WTC11 (cell line): ENCODE measurements around the gene KLK14. TPM values are rescaled to one million over a fixed set of nuclear protein-coding genes. Genes with fewer than 3 reads are reported as not detected.

Experiments used
- ATAC-seq: fragments of 200-7000 bp; cut with Tn5 transposase; 2 replicates; pipeline ENCODE4 v1.10.0; 2021; ENCODE audit warnings: mild to moderate bottlenecking, moderate library complexity
- CTCF ChIA-PET: fragments of 300-600 bp; sonication (Branson Sonifier 250); formaldehyde crosslinking; loops from one replicate; lab custom pipeline; 2021; ENCODE audit warnings: antibody characterized with exemption; lab: Charles Lee
- POLR2A ChIA-PET: fragments of 350-600 bp; sonication (Branson Sonifier 250); formaldehyde crosslinking; loops from one replicate; lab custom pipeline; 2021; ENCODE audit warnings: antibody characterized with exemption; lab: Charles Lee
- DNase-seq: peaks from one replicate; pipeline ENCODE4 v3.0.0; 2021; ENCODE audit warnings: low spot score
- H3K27ac Mint-ChIP-seq: 2 replicates; pipeline ENCODE4 v1.8.0; 2021; ENCODE audit warnings: mixed read lengths
- H3K27me3 Mint-ChIP-seq: 2 replicates; pipeline ENCODE4 v1.8.0; 2021; ENCODE audit warnings: low read depth, mild to moderate bottlenecking, moderate library complexity, mixed read lengths
- H3K36me3 Mint-ChIP-seq: 2 replicates; pipeline ENCODE4 v1.8.0; 2021; ENCODE audit warnings: mixed read lengths
- H3K4me1 Mint-ChIP-seq: 2 replicates; pipeline ENCODE4 v1.8.0; 2022; ENCODE audit warnings: mixed read lengths
- H3K4me3 Mint-ChIP-seq: 2 replicates; pipeline ENCODE4 v1.8.0; 2021; ENCODE audit warnings: mild to moderate bottlenecking, moderate library complexity, mixed read lengths
- H3K9me3 Mint-ChIP-seq: 2 replicates; pipeline ENCODE4 v1.8.0; 2021; ENCODE audit warnings: mixed read lengths
- ATF2 ChIP-seq: sonication (generic); formaldehyde crosslinking; IDR thresholded peaks from 2 replicates; pipeline ENCODE4 v1.8.1; 2022; ENCODE audit warnings: low read depth, missing genetic modification reagents, borderline replicate concordance
- ATF6 ChIP-seq: sonication (generic); formaldehyde crosslinking; IDR thresholded peaks from 2 replicates; pipeline ENCODE4 v1.8.1; 2023; ENCODE audit warnings: mild to moderate bottlenecking, missing genetic modification reagents
- E2F4 ChIP-seq: sonication (generic); formaldehyde crosslinking; IDR thresholded peaks from 2 replicates; pipeline ENCODE4 v1.8.1; 2022; ENCODE audit warnings: low read depth, mild to moderate bottlenecking, moderate library complexity, missing genetic modification reagents, borderline replicate concordance
- FOXP1 ChIP-seq: sonication (generic); formaldehyde crosslinking; IDR thresholded peaks from 2 replicates; pipeline ENCODE4 v1.8.0; 2022; ENCODE audit warnings: missing genetic modification reagents, mild to moderate bottlenecking, moderate library complexity, borderline replicate concordance
- GABPB1 ChIP-seq: sonication (generic); formaldehyde crosslinking; IDR thresholded peaks from 2 replicates; pipeline ENCODE4 v1.8.1; 2023; ENCODE audit warnings: mild to moderate bottlenecking, missing genetic modification reagents
- GRHL2 ChIP-seq: fragments of 250-450 bp; sonication (Bioruptor Pico); IDR thresholded peaks from 2 replicates; pipeline ENCODE4 v1.8.0; 2022; ENCODE audit warnings: mild to moderate bottlenecking, moderate library complexity; ENCODE audit not compliant: insufficient replicate concordance, severe bottlenecking
- NR2C2 ChIP-seq: sonication (generic); formaldehyde crosslinking; IDR thresholded peaks from 2 replicates; pipeline ENCODE4 v1.8.0; 2022; ENCODE audit warnings: mild to moderate bottlenecking, missing genetic modification reagents
- RELA ChIP-seq: sonication (generic); formaldehyde crosslinking; IDR thresholded peaks from 2 replicates; pipeline ENCODE4 v1.8.1; 2022; ENCODE audit warnings: missing genetic modification reagents, mild to moderate bottlenecking, borderline replicate concordance
- SMAD3 ChIP-seq: sonication (generic); formaldehyde crosslinking; IDR thresholded peaks from 2 replicates; pipeline ENCODE4 v1.8.0; 2022; ENCODE audit warnings: missing genetic modification reagents, mild to moderate bottlenecking, borderline replicate concordance
- SOX15 ChIP-seq: fragments of 250-450 bp; sonication (Bioruptor Pico); IDR thresholded peaks from 2 replicates; pipeline ENCODE4 v1.9.0; 2021; ENCODE audit warnings: mild to moderate bottlenecking
- TEAD1 ChIP-seq: sonication (generic); formaldehyde crosslinking; IDR thresholded peaks from 2 replicates; pipeline ENCODE4 v1.8.0; 2022; ENCODE audit warnings: mild to moderate bottlenecking, missing genetic modification reagents
- ZBTB21 ChIP-seq: sonication (generic); formaldehyde crosslinking; IDR thresholded peaks from 2 replicates; pipeline ENCODE4 v1.8.1; 2023; ENCODE audit warnings: mild to moderate bottlenecking, missing genetic modification reagents, borderline replicate concordance
- ZNF138 ChIP-seq: sonication (generic); formaldehyde crosslinking; conservative IDR thresholded peaks from 2 replicates; pipeline ENCODE4 v1.8.1; 2022; ENCODE audit warnings: mild to moderate bottlenecking, moderate library complexity, missing genetic modification reagents
- ZNF232 ChIP-seq: sonication (generic); formaldehyde crosslinking; IDR thresholded peaks from 2 replicates; pipeline ENCODE4 v1.8.0; 2022; ENCODE audit warnings: mild to moderate bottlenecking, missing genetic modification reagents
- ZNF317 ChIP-seq: sonication (generic); formaldehyde crosslinking; IDR thresholded peaks from 2 replicates; pipeline ENCODE4 v1.8.1; 2023; ENCODE audit warnings: low read depth, mild to moderate bottlenecking, moderate library complexity, missing genetic modification reagents, borderline replicate concordance
- ZNF396 ChIP-seq: fragments of 250-450 bp; sonication (Bioruptor Pico); IDR thresholded peaks from 2 replicates; pipeline ENCODE4 v1.8.0; 2021; ENCODE audit warnings: mild to moderate bottlenecking, moderate library complexity, borderline replicate concordance
- ZNF416 ChIP-seq: fragments of 250-450 bp; sonication (Bioruptor Pico); IDR thresholded peaks from 2 replicates; pipeline ENCODE4 v1.9.0; 2021; ENCODE audit warnings: mild to moderate bottlenecking, inconsistent platforms
- total RNA-seq: library from RNA; stranded (reverse); gene quantifications from 3 replicates; pipeline ENCODE4 v1.2.3, GENCODE V29; 2021
- TF ChIP-seq, protein P1 (sequence below): fragments of 250-450 bp; sonication (Bioruptor Pico); IDR thresholded peaks from 2 replicates; pipeline ENCODE4 v1.9.0; 2021; ENCODE audit warnings: mild to moderate bottlenecking, borderline replicate concordance
- TF ChIP-seq, protein P2 (sequence below): sonication (generic); formaldehyde crosslinking; IDR thresholded peaks from 2 replicates; pipeline ENCODE4 v1.8.1; 2023; ENCODE audit warnings: mild to moderate bottlenecking, moderate library complexity, missing genetic modification reagents

The KLK14 gene
- total RNA-seq, 1 experiment from 2014 or later: 1.1 TPM

- TF ChIP-seq ZNF232 (CRISPR knock-in tag) (no peak), GRHL2 (CRISPR knock-in tag) (no peak)
Measured at GRCh38 chr19:51040151-51040550, 42.5 kb downstream of the KLK14 start (continued).

DNA sequence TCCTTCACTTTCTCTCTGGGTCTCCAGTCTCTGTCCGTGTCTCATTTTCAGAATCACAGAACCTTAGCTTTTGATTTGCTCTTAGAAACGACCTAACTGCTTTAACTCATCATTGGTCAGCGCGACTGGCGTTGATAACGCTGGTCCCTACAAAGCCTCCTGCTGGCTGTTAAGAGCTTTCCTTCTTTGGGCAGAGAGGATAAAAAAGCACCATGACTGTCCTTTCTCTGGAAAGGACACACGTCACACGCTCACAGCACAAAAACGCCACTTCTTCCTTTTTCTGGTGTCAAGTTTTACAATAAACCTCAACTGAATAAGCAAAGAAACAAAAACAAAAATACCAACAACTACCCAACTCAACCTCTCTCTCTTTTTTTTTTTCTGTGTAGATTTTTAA lies 46.2 kb downstream of the KLK14 start:
- Mint-ChIP-seq H3K27me3 (peaks cover 6% of the 10 kb centered on the region), H3K9me3 (no peaks in the 10 kb centered on the region), H3K27ac (peak overlapping the region; percentile 60; the same call in 1 of the 2 replicates), H3K4me3 (no peak overlapping the region), H3K36me3 (no peaks in the 10 kb centered on the region), H3K4me1 (peaks cover 21% of the 10 kb centered on the region)
- ChIA-PET CTCF (interaction anchor here (0.7 to 1.5 kb wide), 7 partner anchors 9 to 404 kb away, joined by 3 to 9 read pairs (median 5); no protein-coding TSS in a partner anchor), POLR2A (no interaction called here)
- ATAC-seq (peak; percentile 50), DNase-seq (no peak)
- no peak for TF ChIP-seq GRHL2 (CRISPR knock-in tag)
- TF ChIP-seq, protein P1, sequence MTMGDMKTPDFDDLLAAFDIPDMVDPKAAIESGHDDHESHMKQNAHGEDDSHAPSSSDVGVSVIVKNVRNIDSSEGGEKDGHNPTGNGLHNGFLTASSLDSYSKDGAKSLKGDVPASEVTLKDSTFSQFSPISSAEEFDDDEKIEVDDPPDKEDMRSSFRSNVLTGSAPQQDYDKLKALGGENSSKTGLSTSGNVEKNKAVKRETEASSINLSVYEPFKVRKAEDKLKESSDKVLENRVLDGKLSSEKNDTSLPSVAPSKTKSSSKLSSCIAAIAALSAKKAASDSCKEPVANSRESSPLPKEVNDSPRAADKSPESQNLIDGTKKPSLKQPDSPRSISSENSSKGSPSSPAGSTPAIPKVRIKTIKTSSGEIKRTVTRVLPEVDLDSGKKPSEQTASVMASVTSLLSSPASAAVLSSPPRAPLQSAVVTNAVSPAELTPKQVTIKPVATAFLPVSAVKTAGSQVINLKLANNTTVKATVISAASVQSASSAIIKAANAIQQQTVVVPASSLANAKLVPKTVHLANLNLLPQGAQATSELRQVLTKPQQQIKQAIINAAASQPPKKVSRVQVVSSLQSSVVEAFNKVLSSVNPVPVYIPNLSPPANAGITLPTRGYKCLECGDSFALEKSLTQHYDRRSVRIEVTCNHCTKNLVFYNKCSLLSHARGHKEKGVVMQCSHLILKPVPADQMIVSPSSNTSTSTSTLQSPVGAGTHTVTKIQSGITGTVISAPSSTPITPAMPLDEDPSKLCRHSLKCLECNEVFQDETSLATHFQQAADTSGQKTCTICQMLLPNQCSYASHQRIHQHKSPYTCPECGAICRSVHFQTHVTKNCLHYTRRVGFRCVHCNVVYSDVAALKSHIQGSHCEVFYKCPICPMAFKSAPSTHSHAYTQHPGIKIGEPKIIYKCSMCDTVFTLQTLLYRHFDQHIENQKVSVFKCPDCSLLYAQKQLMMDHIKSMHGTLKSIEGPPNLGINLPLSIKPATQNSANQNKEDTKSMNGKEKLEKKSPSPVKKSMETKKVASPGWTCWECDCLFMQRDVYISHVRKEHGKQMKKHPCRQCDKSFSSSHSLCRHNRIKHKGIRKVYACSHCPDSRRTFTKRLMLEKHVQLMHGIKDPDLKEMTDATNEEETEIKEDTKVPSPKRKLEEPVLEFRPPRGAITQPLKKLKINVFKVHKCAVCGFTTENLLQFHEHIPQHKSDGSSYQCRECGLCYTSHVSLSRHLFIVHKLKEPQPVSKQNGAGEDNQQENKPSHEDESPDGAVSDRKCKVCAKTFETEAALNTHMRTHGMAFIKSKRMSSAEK (CRISPR knock-in tag): no peak
- no peak for TF ChIP-seq GABPB1 (CRISPR knock-in tag)

GRCh38 chr19:51034704-51035103 lies 48.0 kb downstream of the KLK14 start, which contains the start of gene KLK12:
KLK12 (minus strand) TSS chr19:51035002; CDS start chr19:51034621, 381 bp downstream.
- ATAC-seq: no peak
- ChIA-PET CTCF (interaction anchor here (1.1 to 1.2 kb wide), 2 partner anchors 13 to 59 kb away, joined by 7 to 12 read pairs; no protein-coding TSS in a partner anchor), POLR2A (interaction anchor here (0.6 to 0.7 kb wide), 2 partner anchors 11 to 16 kb away, joined by 3 read pairs; no protein-coding TSS in a partner anchor)
- Mint-ChIP-seq H3K27me3 (peaks cover 6% of the 10 kb centered on the region), H3K36me3 (no peaks in the 10 kb centered on the region), H3K27ac (no peak within 1 kb of the TSS), H3K4me3 (no peak within 1 kb of the TSS), H3K4me1 (peaks cover 27% of the 10 kb centered on the region), H3K9me3 (peaks cover 2% of the 10 kb centered on the region)
- DNase-seq: no peak
- TF ChIP-seq NR2C2 (CRISPR knock-in tag) (no peak), RELA (no peak), FOXP1 (CRISPR knock-in tag) (no peak), E2F4 (CRISPR knock-in tag) (no peak), ATF6 (CRISPR knock-in tag) (no peak), TEAD1 (no peak), ZBTB21 (CRISPR knock-in tag) (no peak), ZNF317 (CRISPR knock-in tag) (no peak), SMAD3 (CRISPR knock-in tag) (no peak), ATF2 (CRISPR knock-in tag) (no peak), ZNF138 (CRISPR knock-in tag) (no peak), SOX15 (no peak), ZNF396 (CRISPR knock-in tag) (no peak), ZNF232 (CRISPR knock-in tag) (no peak), ZNF416 (CRISPR knock-in tag) (no peak)
- TF ChIP-seq, protein P2, sequence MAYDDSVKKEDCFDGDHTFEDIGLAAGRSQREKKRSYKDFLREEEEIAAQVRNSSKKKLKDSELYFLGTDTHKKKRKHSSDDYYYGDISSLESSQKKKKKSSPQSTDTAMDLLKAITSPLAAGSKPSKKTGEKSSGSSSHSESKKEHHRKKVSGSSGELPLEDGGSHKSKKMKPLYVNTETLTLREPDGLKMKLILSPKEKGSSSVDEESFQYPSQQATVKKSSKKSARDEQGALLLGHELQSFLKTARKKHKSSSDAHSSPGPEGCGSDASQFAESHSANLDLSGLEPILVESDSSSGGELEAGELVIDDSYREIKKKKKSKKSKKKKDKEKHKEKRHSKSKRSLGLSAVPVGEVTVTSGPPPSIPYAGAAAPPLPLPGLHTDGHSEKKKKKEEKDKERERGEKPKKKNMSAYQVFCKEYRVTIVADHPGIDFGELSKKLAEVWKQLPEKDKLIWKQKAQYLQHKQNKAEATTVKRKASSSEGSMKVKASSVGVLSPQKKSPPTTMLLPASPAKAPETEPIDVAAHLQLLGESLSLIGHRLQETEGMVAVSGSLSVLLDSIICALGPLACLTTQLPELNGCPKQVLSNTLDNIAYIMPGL (CRISPR knock-in tag): no peak
